ENCODE data around the gene ACTN4. TPM values are rescaled to one million over a fixed set of nuclear protein-coding genes. Genes with fewer than 3 reads are reported as not detected.

The ACTN4 gene
- total and polyA plus RNA-seq, 2 of the 4 experiments (the other 2 are of a cell fraction), result 541 to 659 TPM

DNA sequence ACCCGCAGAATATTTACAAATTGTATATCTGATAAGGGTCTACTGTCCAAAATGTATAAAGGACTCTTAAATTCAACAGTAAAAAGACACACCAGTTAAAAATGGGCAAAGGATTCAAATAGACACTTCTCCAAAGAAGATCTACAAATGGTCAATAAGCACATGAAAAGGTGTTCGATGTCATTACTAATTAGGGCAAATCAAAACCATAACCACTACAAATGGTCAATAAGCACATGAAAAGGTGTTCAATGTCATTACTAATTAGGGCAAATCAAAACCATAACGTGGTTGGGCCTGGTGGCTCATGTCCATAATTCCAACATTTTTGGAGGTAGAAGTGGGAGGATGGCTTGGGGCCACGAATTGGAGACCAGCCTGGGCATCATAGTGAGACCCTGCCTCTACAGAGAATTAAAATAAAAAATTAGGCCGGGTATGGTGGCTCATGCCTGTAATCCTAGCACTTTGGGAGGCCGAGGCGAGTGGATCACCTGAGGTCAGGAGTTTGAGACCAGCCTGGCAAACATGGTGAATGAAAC is 40.5 kb downstream of the ACTN4 start:
- H3K27me3 ChIP-seq (ENCODE audit: control insufficient read depth, insufficient read depth, low read length), result no peaks in the 10 kb centered on the region
- peak overlapping the region; percentile 20; the same call in 1 of the 2 replicates for H3K4ac ChIP-seq (ENCODE audit: low read depth, low read length)
- peaks cover 7% of the 10 kb centered on the region for H3K36me3 ChIP-seq (ENCODE audit: control insufficient read depth, insufficient read depth, low read length)
- BruUV-seq (replicated peaks), result no TSS peak
- DNase-seq, result no peak
- no peaks in the 10 kb centered on the region for H3K9me3 ChIP-seq (ENCODE audit: control insufficient read depth, insufficient read depth, low read length)
- H2BK120ac ChIP-seq (ENCODE audit: low read depth, low read length), result no peak overlapping the region
- ChIA-PET POLR2A (ENCODE audit: unreplicated experiment) (no interaction called here), CTCF (interaction anchor here (1.0 kb wide), 1 partner anchor 82 kb away, joined by 3 read pairs; no protein-coding TSS in a partner anchor)
- H3K27ac ChIP-seq (ENCODE audit: insufficient read depth, low read length), result no peak overlapping the region
- H4K91ac ChIP-seq (ENCODE audit: insufficient read depth, low read depth, low read length), result no peak overlapping the region
- peak overlapping the region; percentile 20; the same call in 1 of the 2 replicates for H2AK5ac ChIP-seq (ENCODE audit: low read depth, low read length)
- no peak overlapping the region for H4K8ac ChIP-seq (ENCODE audit: low read depth in 2 of 2, low read length in 2 of 2)
- intact Hi-C loops (cut with micrococcal nuclease) (loop anchor here (5.0 kb wide), 1 partner anchor 36 kb away; no protein-coding TSS in a partner anchor), in situ Hi-C loops (cut with MboI; ENCODE audit: low sequenced_read_pairs) (no loop called here), dilution Hi-C loops (cut with HindIII; ENCODE audit: low sequenced_read_pairs, unreplicated experiment) (no loop called here)
- H2BK20ac ChIP-seq (ENCODE audit: low read depth, low read length), result no peak overlapping the region
- no peak overlapping the region for H3K4me3 ChIP-seq (ENCODE audit: insufficient read depth, low read depth, low read length)
- H3K18ac ChIP-seq (ENCODE audit: low read depth, low read length), result no peak overlapping the region
- H2BK15ac ChIP-seq (ENCODE audit: low read depth, low read length), result no peak overlapping the region
- no CpG with 5 or more reads among the region's 7 CpGs for WGBS, 2 experiments (ENCODE audit: extremely low coverage in 2 of 2, insufficient read length in 1 of 2)
- H4K20me1 ChIP-seq (ENCODE audit: insufficient read depth, low read length), result peaks cover 30% of the 10 kb centered on the region
- H4K5ac ChIP-seq (ENCODE audit: low read depth, low read length), result no peak overlapping the region
- peak overlapping the region; percentile 48; the same call in 1 of the 2 replicates for H3K23ac ChIP-seq (ENCODE audit: low read depth, low read length)
- H3K9ac ChIP-seq (ENCODE audit: low read depth, low read length), result no peak overlapping the region
- TF ChIP-seq FOS (IDR thresholded peaks at IDR 0.05; ENCODE audit: low read depth, low read length) (no peak), RAD21 (IDR thresholded peaks at IDR 0.05; ENCODE audit: low read length) (no peak), POLR2A (IDR thresholded peaks at IDR 0.05; ENCODE audit: low read depth, low read length) (no peak), RFX5 (IDR thresholded peaks at IDR 0.05; ENCODE audit: low read depth, low read length) (no peak), NFE2L2 (IDR thresholded peaks at IDR 0.05; ENCODE audit: low read depth, low read length) (no peak), MAFK (IDR thresholded peaks at IDR 0.05; ENCODE audit: low read depth, low read length) (no peak), BHLHE40 (IDR thresholded peaks at IDR 0.05; ENCODE audit: low read depth, low read length) (no peak), SMC3 (IDR thresholded peaks at IDR 0.05; ENCODE audit: low read depth, low read length) (no peak)
- TF ChIP-seq, protein P1, sequence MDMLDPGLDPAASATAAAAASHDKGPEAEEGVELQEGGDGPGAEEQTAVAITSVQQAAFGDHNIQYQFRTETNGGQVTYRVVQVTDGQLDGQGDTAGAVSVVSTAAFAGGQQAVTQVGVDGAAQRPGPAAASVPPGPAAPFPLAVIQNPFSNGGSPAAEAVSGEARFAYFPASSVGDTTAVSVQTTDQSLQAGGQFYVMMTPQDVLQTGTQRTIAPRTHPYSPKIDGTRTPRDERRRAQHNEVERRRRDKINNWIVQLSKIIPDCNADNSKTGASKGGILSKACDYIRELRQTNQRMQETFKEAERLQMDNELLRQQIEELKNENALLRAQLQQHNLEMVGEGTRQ (IDR thresholded peaks at IDR 0.05; ENCODE audit: low read depth, low read length), result no peak
- TF ChIP-seq, protein P2, sequence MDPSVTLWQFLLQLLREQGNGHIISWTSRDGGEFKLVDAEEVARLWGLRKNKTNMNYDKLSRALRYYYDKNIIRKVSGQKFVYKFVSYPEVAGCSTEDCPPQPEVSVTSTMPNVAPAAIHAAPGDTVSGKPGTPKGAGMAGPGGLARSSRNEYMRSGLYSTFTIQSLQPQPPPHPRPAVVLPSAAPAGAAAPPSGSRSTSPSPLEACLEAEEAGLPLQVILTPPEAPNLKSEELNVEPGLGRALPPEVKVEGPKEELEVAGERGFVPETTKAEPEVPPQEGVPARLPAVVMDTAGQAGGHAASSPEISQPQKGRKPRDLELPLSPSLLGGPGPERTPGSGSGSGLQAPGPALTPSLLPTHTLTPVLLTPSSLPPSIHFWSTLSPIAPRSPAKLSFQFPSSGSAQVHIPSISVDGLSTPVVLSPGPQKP (IDR thresholded peaks at IDR 0.05; ENCODE audit: borderline replicate concordance, low read depth, low read length), result no peak
- H3K56ac ChIP-seq (ENCODE audit: extremely low read depth, insufficient read depth, low read length), result no peak overlapping the region
- H2AFZ ChIP-seq (replicated peaks; ENCODE audit: low read length, poor library complexity), result no peak overlapping the region
- peaks cover 29% of the 10 kb centered on the region for H3K9me1 ChIP-seq (ENCODE audit: insufficient read depth, low read length)
- H3K79me1 ChIP-seq (ENCODE audit: low read depth in 1 of 2, low read length in 2 of 2), result peaks cover 3 to 86% of the 10 kb centered on the region in 2 experiments
- peak overlapping the region; percentile 10 for H2BK5ac ChIP-seq (ENCODE audit: low read depth, low read length, poor library complexity, severe bottlenecking)
- no peak overlapping the region for H3K14ac ChIP-seq (replicated peaks; ENCODE audit: low read depth, low read length)
- H2AK9ac ChIP-seq (replicated peaks; ENCODE audit: low read depth, low read length, poor library complexity), result no peak overlapping the region
- no peak for ATAC-seq (ENCODE audit: low read depth)
- H3K4me1 ChIP-seq (ENCODE audit: control insufficient read depth, insufficient read depth, low read length), result peaks cover 45% of the 10 kb centered on the region
- no peak overlapping the region for H3K4me2 ChIP-seq (ENCODE audit: low read depth, low read length)

All from IMR-90 (cell line).